ENCODE results near the gene DTHD1. TPM values are rescaled to one million over a fixed set of nuclear protein-coding genes. Genes with fewer than 3 reads are reported as not detected.

The DTHD1 gene
- total RNA-seq, 6 donors from 2014 or later: 0.83 to 47.4 (median 7.2) TPM

- DNase-seq (no peak), ATAC-seq (ENCODE audit: low FRiP score in 2 of 2) (no peak)
- Histone ChIP-seq H3K4me3 (peak overlapping the region in 1 of 4 donors; percentile 1), H3K27me3 (no peaks in the 10 kb centered on the region), H3K9me3 (no peaks in the 10 kb centered on the region), H3K4me1 (peaks cover 0 to 7% (median 0%) of the 10 kb centered on the region in 4 donors), H3K36me3 (no peaks in the 10 kb centered on the region), H3K27ac (no peak overlapping the region)
- TF ChIP-seq CTCF (IDR thresholded peaks at IDR 0.05): no peak
- TF ChIP-seq POLR2AphosphoS5 (IDR thresholded peaks at IDR 0.05): no peak
- no peak for TF ChIP-seq EP300 (IDR thresholded peaks at IDR 0.05)
- no peak for TF ChIP-seq POLR2A (IDR thresholded peaks at IDR 0.05)
- 80 to 85% methylated on average over 2 of the region's 2 CpGs for WGBS, 2 donors
These were observed 2.6 kb downstream of the DTHD1 start for GRCh38 chr4:36283912-36284465.

- 80% methylated on average over 6 of the region's 6 CpGs for WGBS, 2 donors
- no peak overlapping the region for H3K4me3 ChIP-seq
- no peaks in the 10 kb centered on the region for H3K36me3 ChIP-seq
- H3K27ac ChIP-seq: no peak overlapping the region
- ATAC-seq (ENCODE audit: low FRiP score in 2 of 2): peak in 1 of 2 donors; percentile 44
- peaks cover 0 to under 1% (median 0%) of the 10 kb centered on the region in 4 donors for H3K4me1 ChIP-seq
- DNase-seq: no peak
- no peaks in the 10 kb centered on the region for H3K27me3 ChIP-seq
- TF ChIP-seq CTCF (IDR thresholded peaks at IDR 0.05) (no peak), POLR2A (IDR thresholded peaks at IDR 0.05) (no peak), POLR2AphosphoS5 (IDR thresholded peaks at IDR 0.05) (no peak), EP300 (IDR thresholded peaks at IDR 0.05) (no peak)
- H3K9me3 ChIP-seq: no peaks in the 10 kb centered on the region
These were observed 4.5 kb downstream of the DTHD1 start for GRCh38 chr4:36285784-36286480.

GRCh38 chr4:36286481-36286871 is 5.1 kb downstream of the DTHD1 start:
- no peak overlapping the region for H3K4me3 ChIP-seq
- no peaks in the 10 kb centered on the region for H3K36me3 ChIP-seq
- no peak overlapping the region for H3K27ac ChIP-seq
- ATAC-seq (ENCODE audit: low FRiP score in 2 of 2) (no peak), DNase-seq (no peak)
- WGBS, 2 donors: 82 to 87% methylated on average over 4 of the region's 4 CpGs
- H3K4me1 ChIP-seq: no peaks in the 10 kb centered on the region
- H3K27me3 ChIP-seq: no peaks in the 10 kb centered on the region
- TF ChIP-seq EP300 (IDR thresholded peaks at IDR 0.05): no peak
- no peak for TF ChIP-seq CTCF (IDR thresholded peaks at IDR 0.05)
- no peak for TF ChIP-seq POLR2AphosphoS5 (IDR thresholded peaks at IDR 0.05)
- no peak for TF ChIP-seq POLR2A (IDR thresholded peaks at IDR 0.05)
- no peaks in the 10 kb centered on the region for H3K9me3 ChIP-seq

GRCh38 chr4:36288731-36289426 is 7.5 kb downstream of the DTHD1 start:
- Histone ChIP-seq H3K9me3 (no peaks in the 10 kb centered on the region), H3K4me1 (no peaks in the 10 kb centered on the region), H3K36me3 (no peaks in the 10 kb centered on the region), H3K27me3 (no peaks in the 10 kb centered on the region), H3K27ac (no peak overlapping the region), H3K4me3 (no peak overlapping the region)
- ATAC-seq (ENCODE audit: low FRiP score in 2 of 2): no peak
- no peak for DNase-seq
- 44 to 54% methylated on average over 2 of the region's 2 CpGs for WGBS, 2 donors
- no peak for TF ChIP-seq CTCF (IDR thresholded peaks at IDR 0.05)
- TF ChIP-seq POLR2A (IDR thresholded peaks at IDR 0.05): no peak
- TF ChIP-seq EP300 (IDR thresholded peaks at IDR 0.05): no peak
- no peak for TF ChIP-seq POLR2AphosphoS5 (IDR thresholded peaks at IDR 0.05)
